ENCODE results near the gene RAP1A.

GRCh38 chr1:111582644-111583618 lies 36.7 kb upstream of the RAP1A start:
- no peak for TF ChIP-seq CTCF (IDR thresholded peaks at IDR 0.05)
- TF ChIP-seq POLR2A (IDR thresholded peaks at IDR 0.05; ENCODE audit: low read depth), result no peak
- no peak for TF ChIP-seq POLR2AphosphoS5 (IDR thresholded peaks at IDR 0.05)
- TF ChIP-seq EP300 (IDR thresholded peaks at IDR 0.05), result no peak

Data from esophagus muscularis mucosa (tissue), 4 donors.